Measurements from ENCODE around the gene STMP1.

- TF ChIP-seq CTCF (IDR thresholded peaks at IDR 0.05; ENCODE audit: low read depth, low read length) (no peak), POLR2A (IDR thresholded peaks at IDR 0.05; ENCODE audit: extremely low read depth, insufficient read length) (no peak), MYC (IDR thresholded peaks at IDR 0.05; ENCODE audit: low read depth, low read length) (no peak)
Measured at GRCh38 chr7:135711139-135711469, 48.8 kb downstream of the STMP1 start.

Data from NB4 (cell line).